Liver (tissue), 3 donors: ENCODE measurements around the gene EEA1.

ENCODE experiments used
- CTCF ChIP-seq: fragments of 150-350 bp; IDR thresholded peaks from 2 replicates; pipeline ENCODE4 v1.5.1; 2017; ENCODE audit warnings: improper control_type of control experiment, low read depth, low read length; ENCODE audit not compliant: missing input control
- HNF4G ChIP-seq: IDR thresholded peaks from 2 replicates; pipeline ENCODE4 v1.6.1; 2016; ENCODE audit warnings: antibody characterized with exemption
- MAX ChIP-seq: IDR thresholded peaks from 2 replicates; pipeline ENCODE4 v1.6.1; 2016; ENCODE audit warnings: antibody characterized with exemption
- NR2F2 ChIP-seq: IDR thresholded peaks from 2 replicates; pipeline ENCODE4 v1.6.1; 2016; ENCODE audit warnings: antibody characterized with exemption
- REST ChIP-seq: IDR thresholded peaks from 2 replicates; pipeline ENCODE4 v1.6.1; 2016; ENCODE audit warnings: antibody characterized with exemption, mild to moderate bottlenecking
- SP1 ChIP-seq: IDR thresholded peaks from 2 replicates; pipeline ENCODE4 v1.6.1; 2018; ENCODE audit warnings: antibody characterized with exemption, mild to moderate bottlenecking
- TAF1 ChIP-seq: conservative IDR thresholded peaks from 2 replicates; pipeline ENCODE4 v1.6.1; 2016; ENCODE audit warnings: antibody characterized with exemption, mild to moderate bottlenecking
- donor health status: healthy.
- donor health status: healthy.

DNA sequence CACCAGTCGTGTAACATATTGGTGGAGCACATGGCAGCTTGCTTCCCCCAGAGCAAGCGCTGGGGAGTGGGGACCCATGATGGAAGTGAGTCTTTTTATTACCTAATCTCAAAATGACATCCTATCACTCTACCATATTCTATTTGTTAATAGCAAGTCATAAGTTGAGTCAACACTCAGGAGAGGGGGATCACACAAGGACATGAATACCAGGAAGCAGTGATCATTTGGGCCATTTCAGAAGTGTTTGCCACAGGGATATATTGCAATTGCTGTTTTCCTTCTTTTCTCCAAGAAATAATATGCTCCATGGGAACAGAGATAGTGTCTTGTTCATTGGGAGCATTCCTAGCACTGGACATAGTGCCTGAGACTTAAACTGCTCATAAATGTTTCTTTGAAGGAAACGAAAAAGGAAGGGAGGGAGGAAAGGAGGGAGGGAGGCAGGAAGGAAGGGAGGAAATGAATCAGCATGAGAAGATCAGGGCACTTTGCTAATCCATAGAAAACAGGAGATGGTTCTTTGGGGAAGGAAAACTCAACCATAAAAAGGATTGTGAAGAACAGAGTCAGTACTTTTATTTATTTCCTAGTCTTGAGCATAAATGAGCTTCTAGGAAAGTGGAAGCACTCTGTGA lies 39.2 kb upstream of the EEA1 start:
- TF ChIP-seq TAF1 (no peak), HNF4G (no peak), MAX (no peak), CTCF (no peak), NR2F2 (no peak), REST (no peak), SP1 (no peak)
